HG03175 (cell line): ENCODE results near the gene COL18A1.
"Not testable (repeated sequence)": the region's sequence is repeated elsewhere in the genome, so short reads cannot be mapped to it uniquely, and the experiment has no call there.

Experiments used
- ATAC-seq: cut with Tn5 transposase; IDR thresholded peaks from one replicate; pipeline ENCODE4 v1.9.1; 2021; ENCODE audit warnings: mild to moderate bottlenecking, moderate library complexity; ENCODE audit not compliant: unreplicated experiment

Gene COL18A1

DNA sequence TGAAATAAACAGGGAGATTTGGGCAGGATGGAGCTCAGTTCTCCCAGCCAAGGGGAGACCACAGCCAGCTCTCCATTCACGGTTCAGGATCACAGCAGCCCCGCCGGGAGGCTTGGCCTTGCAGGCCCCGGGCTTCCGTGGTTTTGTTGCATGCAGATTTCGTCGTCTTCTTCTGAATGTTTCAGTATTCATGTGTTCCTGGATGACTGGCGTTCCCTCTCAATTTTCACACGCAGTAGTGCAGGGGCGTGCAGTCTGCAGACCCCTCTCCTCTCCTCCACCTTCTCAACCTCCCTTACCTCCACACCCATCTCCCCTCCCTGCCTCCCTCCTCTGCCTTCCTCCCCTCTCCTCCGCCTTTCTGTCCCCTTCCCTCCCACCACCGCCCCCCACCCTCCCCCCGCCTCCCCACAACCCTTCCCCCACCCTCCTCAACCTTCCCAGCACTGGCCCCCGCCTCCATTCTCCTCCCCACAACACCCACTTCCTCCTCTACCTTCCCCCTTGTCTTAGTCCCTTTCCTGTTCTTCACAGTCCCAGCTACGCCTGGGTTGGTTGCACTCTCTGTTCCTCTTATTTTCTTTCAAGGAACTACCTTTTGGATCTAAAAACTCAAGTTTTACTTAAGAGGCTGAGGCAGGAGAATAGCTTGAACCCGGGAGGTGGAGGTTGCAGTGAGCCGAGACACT is 145.7 kb downstream of the COL18A1 start:
- peak; percentile 30 for ATAC-seq

- no peak for ATAC-seq
Measured at GRCh38 chr21:45551316-45551715, 146.4 kb downstream of the COL18A1 start.

DNA sequence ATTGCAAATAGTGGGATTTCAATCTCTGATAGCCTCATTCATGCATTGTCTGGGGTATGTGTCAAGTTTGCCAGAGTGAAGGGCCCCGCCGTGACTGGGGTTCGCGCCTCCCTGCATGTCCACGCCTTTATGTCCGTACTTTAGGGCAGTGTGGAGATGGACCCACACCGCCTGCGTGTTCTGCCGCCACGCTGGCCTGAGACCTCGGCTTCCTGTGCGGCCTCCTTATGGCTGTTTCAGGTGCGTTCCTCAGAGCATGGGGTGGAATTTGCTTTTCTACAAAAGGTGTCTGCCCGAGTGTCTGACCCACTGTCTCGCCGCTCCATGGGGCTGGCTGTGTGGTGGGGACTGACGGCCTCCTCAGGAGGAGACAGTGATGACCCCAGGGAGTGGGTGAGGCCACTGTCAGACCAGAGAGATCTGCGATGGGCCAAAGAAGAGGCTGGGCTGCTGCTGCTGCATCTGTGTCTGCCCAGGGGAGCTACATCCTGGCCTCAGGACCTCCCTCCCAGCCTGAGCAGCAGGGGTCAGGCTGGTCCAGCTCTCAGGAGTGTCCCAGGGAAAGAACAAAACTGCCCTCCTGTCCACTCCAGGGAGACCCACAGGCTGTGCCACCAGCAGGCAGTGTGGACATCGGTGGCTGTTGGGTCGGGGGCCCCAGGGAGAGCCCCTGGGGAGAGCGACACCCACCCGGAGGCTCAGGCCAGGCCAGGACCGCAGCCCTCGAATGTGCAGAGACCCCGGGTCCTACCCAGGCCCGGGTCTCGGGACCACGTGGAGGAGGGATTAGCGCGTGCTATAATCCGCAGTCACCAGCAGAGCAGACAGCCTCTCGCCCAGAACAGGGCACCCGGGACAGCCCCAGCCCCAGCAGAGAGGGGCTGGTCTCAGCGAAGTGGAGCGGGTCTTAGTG is 147.1 kb downstream of the COL18A1 start:
- no peak for ATAC-seq

GRCh38 chr21:45552696-45553391 is 147.9 kb downstream of the COL18A1 start:
- no peak for ATAC-seq

GRCh38 chr21:45554477-45555175 is 149.7 kb downstream of the COL18A1 start:
- no peak for ATAC-seq

DNA sequence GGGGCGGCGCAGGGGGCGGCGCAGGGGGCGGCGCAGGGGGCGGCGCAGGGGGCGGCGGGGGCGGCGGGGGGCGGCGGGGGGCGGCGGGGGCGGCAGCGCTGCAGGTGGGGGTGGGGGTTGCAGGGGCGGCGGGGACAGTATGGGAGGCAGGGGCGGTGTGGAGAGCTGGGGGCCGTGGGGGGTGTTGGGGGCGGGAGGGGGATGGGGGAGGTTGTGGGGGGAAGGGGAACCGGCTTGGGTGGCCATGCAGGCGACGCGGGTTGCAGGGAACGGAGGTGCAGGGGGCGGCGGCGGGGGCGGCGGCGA is 150.2 kb downstream of the COL18A1 start:
- ATAC-seq: no peak

DNA sequence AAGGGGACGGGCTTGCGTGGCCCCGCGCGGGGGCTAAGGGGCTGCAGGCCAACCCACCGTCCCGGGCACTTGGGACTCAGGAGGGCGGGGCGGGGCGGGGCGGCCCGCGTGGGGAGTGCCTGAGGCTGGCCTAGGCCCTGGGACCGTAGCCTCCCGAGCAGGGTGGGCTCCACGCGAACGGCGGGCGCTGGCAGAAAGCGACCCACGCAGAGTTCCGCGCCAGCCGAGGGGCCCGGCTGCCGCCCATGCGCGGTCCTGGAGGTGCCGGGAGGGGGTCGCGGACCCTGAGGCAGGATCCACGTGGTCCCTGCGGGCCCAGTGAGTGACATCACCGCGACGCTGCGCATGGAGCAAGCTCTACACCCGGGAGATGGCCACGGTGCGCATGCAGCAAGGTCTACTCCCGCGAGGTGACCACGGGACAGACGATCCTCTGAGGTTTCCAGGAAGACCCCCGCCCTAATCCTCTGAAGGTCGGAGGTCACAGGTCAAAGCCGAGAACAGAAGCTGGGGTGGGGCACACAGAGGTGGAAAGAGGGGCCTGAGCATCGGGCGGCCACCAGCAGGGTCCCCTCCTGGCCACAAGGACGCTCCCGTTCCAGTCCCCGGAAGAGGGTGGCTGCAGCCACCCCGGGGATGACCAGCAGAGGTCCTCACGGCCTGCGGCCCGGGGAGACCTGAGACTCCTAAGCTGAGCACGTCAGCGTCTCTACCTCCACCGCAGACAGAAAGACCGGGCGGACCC is 150.8 kb downstream of the COL18A1 start:
- no peak for ATAC-seq

DNA sequence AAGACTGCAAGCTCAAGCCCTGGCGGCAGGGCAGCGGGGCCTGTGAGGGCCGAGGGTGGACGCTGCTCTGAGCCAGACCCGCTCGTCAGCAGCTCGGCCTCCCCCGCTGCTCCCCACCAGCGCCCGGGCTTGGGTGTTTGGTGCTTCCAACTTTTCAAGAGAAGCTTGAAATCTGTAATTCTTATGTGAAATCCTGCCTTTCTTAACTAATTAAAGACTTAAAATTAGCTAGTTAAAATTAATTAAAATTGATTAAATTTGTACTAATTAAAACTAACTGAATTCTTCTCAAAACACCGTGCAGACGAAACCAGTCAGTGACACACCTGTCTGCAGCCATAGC is 151.3 kb downstream of the COL18A1 start:
- ATAC-seq: no peak

GRCh38 chr21:45556645-45557615 is 152.0 kb downstream of the COL18A1 start:
- ATAC-seq: no peak

- ATAC-seq: no peak
Measured at GRCh38 chr21:45557616-45558043, 152.7 kb downstream of the COL18A1 start.

- ATAC-seq: no peak
Measured at GRCh38 chr21:45558044-45558721, 153.2 kb downstream of the COL18A1 start.

DNA sequence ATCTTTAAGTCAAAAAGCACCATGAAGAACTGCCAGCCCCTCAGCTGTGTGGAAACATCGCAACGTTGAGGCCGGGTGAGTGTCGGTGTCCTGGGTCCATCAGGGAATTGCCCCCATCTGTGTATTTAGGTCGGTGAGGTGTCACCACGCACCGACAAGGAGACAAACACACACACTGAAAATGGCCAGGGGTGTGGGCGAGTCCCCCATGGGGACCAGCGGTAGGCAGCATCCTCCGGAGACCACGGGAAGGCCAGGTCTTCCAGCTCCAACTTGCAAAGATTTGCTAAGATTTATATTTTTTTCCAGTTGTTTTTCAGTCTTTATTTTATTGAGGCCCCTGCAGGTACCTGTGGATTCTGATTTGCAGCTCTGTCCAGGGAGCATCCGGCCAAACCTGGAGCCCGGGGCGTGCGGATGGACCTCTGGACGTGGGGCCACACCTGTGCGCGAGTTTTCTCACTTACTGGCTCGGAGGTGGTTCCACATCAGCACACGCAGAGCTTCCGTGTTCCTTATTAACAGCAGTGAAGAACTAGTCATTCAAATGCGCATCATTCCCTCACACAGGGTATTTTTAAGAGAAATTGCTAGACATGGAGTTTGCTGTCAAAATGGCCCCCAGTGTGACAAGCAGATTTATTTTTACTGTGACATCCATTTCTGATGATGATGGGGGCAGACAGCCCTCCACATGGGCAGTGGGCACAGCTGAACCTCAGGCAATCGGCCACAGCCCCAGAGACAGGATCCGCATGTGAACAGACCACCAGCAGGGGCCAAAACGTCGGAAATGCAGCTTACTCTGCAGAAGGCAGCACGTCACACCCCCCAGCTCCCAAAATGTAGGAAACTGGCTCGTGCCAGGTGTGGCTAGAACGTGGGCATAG is 154.5 kb downstream of the COL18A1 start:
- no peak for ATAC-seq

DNA sequence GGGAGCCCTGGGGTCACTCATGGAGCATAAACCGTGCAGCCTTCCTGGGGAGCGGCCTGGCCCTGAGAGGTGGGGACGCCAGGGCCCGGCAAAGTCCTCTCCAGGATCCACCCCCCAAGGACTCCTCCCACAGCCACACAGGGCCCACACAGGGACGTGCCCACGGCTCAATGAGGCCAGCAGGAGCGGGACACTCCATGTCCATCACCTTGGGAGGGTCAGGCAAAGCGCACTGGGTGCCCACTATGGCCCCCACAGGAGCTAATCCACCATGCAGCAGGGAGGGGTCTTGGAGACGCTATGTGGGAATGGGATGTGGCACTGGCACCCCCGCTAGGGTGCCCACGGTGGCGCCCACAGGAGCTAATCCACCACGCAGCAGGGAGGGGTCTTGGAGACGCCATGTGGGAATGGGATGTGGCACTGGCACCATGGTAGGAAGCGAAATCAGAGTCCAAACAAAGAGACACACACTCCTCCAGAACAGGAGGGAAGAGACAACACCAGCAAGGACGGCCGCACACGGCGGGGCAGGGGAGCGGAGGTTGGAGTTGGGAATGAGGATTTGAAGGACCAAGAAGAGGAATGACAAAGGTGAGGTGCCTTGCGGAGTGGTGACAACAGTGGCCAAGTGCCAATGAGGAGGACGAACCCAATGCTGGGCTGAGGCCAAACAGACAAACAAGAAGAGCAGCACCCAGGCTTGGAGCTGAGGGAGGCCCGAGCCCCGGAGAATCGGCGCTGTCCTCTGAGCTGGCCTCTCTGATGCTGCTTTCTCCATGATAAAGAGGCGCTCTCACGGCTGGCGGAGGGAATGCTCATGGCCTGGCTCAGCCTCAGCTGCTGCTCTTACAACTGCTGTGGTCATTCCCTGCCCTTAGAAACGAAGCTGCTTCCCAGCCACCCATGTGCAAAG is 155.4 kb downstream of the COL18A1 start:
- no peak for ATAC-seq

- ATAC-seq: not testable (repeated sequence)
Measured at GRCh38 chr21:45561241-45561640, 156.3 kb downstream of the COL18A1 start.

GRCh38 chr21:45562402-45562801 is 157.4 kb downstream of the COL18A1 start:
- no peak for ATAC-seq

- ATAC-seq: no peak
Measured at GRCh38 chr21:45562965-45563364, 158.0 kb downstream of the COL18A1 start.
